SK-N-SH (cell line): ENCODE measurements around the gene ANKMY2. TPM values are rescaled to one million over a fixed set of nuclear protein-coding genes. Genes with fewer than 3 reads are reported as not detected.

Experiments
- CTCF ChIA-PET: fragments of 300-600, 350-600 bp; formaldehyde crosslinking; extraction: SDS; loops from one replicate; lab custom pipeline; 2021; lab: Yijun Ruan, JAX
- POLR2A ChIA-PET: fragments of 350-600 bp; sonication (Branson Sonifier 250); formaldehyde crosslinking; extraction: SDS; loops from one replicate; lab custom pipeline; 2020; ENCODE audit warnings: antibody characterized with exemption, inconsistent platforms; lab: Yijun Ruan, JAX
- DNase-seq: peaks from one replicate; pipeline ENCODE4 v3.0.0; 2012
- H2AFZ ChIP-seq: fragments of 200-600 bp; sonication (generic); 2 replicates; pipeline ENCODE4 v1.8.1; 2016; ENCODE audit warnings: antibody characterized with exemption, mild to moderate bottlenecking, low read depth
- H3F3A ChIP-seq: fragments of 200-600 bp; sonication (generic); replicated peaks from 2 replicates; pipeline ENCODE3; 2016; ENCODE audit warnings: antibody characterized with exemption, mild to moderate bottlenecking; ENCODE audit not compliant: insufficient read depth
- H3K27ac ChIP-seq, 2 experiments: fragments of 200-500 bp in 1 of 2; fragments of 200-600 bp in 1 of 2; sonication (Bioruptor generic) in 1 of 2; sonication (generic), shearing (Covaris generic) in 1 of 2; 2 replicates each; pipeline versions ENCODE4 v1.5.1 to v1.6.1; 2014 to 2016; ENCODE audit warnings: low read depth in 2 of 2, inconsistent platforms in 1 of 2, low read length in 1 of 2, mild to moderate bottlenecking in 1 of 2, mixed read lengths in 1 of 2
- H3K27me3 ChIP-seq: fragments of 200-600 bp; sonication (generic), shearing (Covaris generic); 2 replicates; pipeline ENCODE4 v1.6.1; 2016; ENCODE audit warnings: mixed run types; ENCODE audit not compliant: insufficient read depth
- H3K36me3 ChIP-seq, 2 experiments: fragments of 200-500 bp in 1 of 2; fragments of 200-600 bp in 1 of 2; sonication (Bioruptor generic) in 1 of 2; sonication (generic) in 1 of 2; replicated peaks in 1 of 2; 2 replicates each; pipeline versions ENCODE3 to v1.5.1; 2014 to 2016; ENCODE audit warnings: low read length in 1 of 2, mild to moderate bottlenecking in 1 of 2; ENCODE audit not compliant: insufficient read depth in 2 of 2, control insufficient read depth in 1 of 2
- H3K4me1 ChIP-seq, 2 experiments: fragments of 200-500 bp in 1 of 2; fragments of 200-600 bp in 1 of 2; sonication (Bioruptor generic) in 1 of 2; sonication (generic), shearing (Covaris generic) in 1 of 2; 2 replicates each; pipeline versions ENCODE4 v1.5.1 to v1.6.1; 2014 to 2016; ENCODE audit warnings: low read depth in 1 of 2, low read length in 1 of 2, mixed run types in 1 of 2; ENCODE audit not compliant: insufficient read depth in 2 of 2, control insufficient read depth in 1 of 2
- H3K4me2 ChIP-seq: fragments of 200-600 bp; sonication (generic), shearing (Covaris generic); 2 replicates; pipeline ENCODE4 v1.6.1; 2017; ENCODE audit warnings: mixed run types
- H3K4me3 ChIP-seq, 2 experiments: fragments of 200-500 bp in 1 of 2; fragments of 200-600 bp in 1 of 2; sonication (Bioruptor generic) in 1 of 2; sonication (generic), shearing (Covaris generic) in 1 of 2; 2 replicates each; pipeline versions ENCODE4 v1.5.1 to v1.8.1; 2014 to 2016; ENCODE audit warnings: low read depth in 2 of 2, inconsistent platforms in 1 of 2, low read length in 1 of 2, mild to moderate bottlenecking in 1 of 2, mixed read lengths in 1 of 2, moderate library complexity in 1 of 2
- H3K79me2 ChIP-seq: fragments of 200-600 bp; sonication (generic); 2 replicates; pipeline ENCODE4 v1.8.1; 2017; ENCODE audit warnings: mild to moderate bottlenecking; ENCODE audit not compliant: insufficient read depth
- H3K9ac ChIP-seq: fragments of 200-600 bp; sonication (generic); 2 replicates; pipeline ENCODE4 v1.6.1; 2017; ENCODE audit warnings: mixed run types
- H3K9me2 ChIP-seq: fragments of 200-600 bp; sonication (generic); 2 replicates; pipeline ENCODE4 v1.6.1; 2017; ENCODE audit warnings: mixed run types
- H3K9me3 ChIP-seq: fragments of 200-600 bp; sonication (generic); 2 replicates; pipeline ENCODE4 v1.6.1; 2017; ENCODE audit warnings: mixed run types, mild to moderate bottlenecking, moderate library complexity
- H4K20me1 ChIP-seq: fragments of 200-600 bp; sonication (generic); 2 replicates; pipeline ENCODE4 v1.6.1; 2017; ENCODE audit warnings: mild to moderate bottlenecking, mixed run types; ENCODE audit not compliant: insufficient read depth
- CHD2 ChIP-seq: fragments of 150-350 bp; IDR thresholded peaks from 2 replicates; pipeline ENCODE4 v1.6.1; 2018; ENCODE audit warnings: low read length; ENCODE audit not compliant: partially characterized antibody
- CTCF ChIP-seq: fragments of 200-600 bp; sonication (generic); IDR thresholded peaks from 2 replicates; pipeline ENCODE4 v1.6.1; 2017; ENCODE audit warnings: antibody characterized with exemption, mild to moderate bottlenecking, moderate library complexity
- EP300 ChIP-seq, 2 experiments: IDR thresholded peaks; 2 replicates each; pipeline versions ENCODE4 v1.4.0 to v1.6.1; 2012; ENCODE audit warnings: borderline replicate concordance in 1 of 2, low read depth in 1 of 2, low read length in 1 of 2
- FOXJ3 ChIP-seq: sonication (generic); formaldehyde crosslinking; IDR thresholded peaks from 2 replicates; pipeline ENCODE4 v1.5.1; 2020; ENCODE audit warnings: mild to moderate bottlenecking, missing genetic modification reagents
- NFIC ChIP-seq: IDR thresholded peaks from 2 replicates; pipeline ENCODE4 v1.4.0; 2012; ENCODE audit warnings: borderline replicate concordance
- NRF1 ChIP-seq: IDR thresholded peaks from 2 replicates; pipeline ENCODE4 v1.6.1; 2012; ENCODE audit warnings: low read depth, mild to moderate bottlenecking, low read length
- POLR2AphosphoS5 ChIP-seq: IDR thresholded peaks from 2 replicates; pipeline ENCODE4 v1.6.1; 2012; ENCODE audit warnings: low read depth, low read length
- RAD21 ChIP-seq: IDR thresholded peaks from 2 replicates; pipeline ENCODE4 v1.6.1; 2012; ENCODE audit warnings: mild to moderate bottlenecking, low read length
- RCOR1 ChIP-seq: fragments of 150-350 bp; IDR thresholded peaks from 2 replicates; pipeline ENCODE4 v1.6.1; 2017; ENCODE audit warnings: antibody characterized with exemption, low read length
- TAF1 ChIP-seq: IDR thresholded peaks from 2 replicates; pipeline ENCODE4 v1.6.1; 2012; ENCODE audit warnings: low read depth, mild to moderate bottlenecking, low read length, moderate library complexity, borderline replicate concordance
- TCF12 ChIP-seq: IDR thresholded peaks from 2 replicates; pipeline ENCODE4 v1.4.0; 2012
- WGBS: methylation state at CpG from one replicate; pipeline ENCODE4 v1.1.6; 2017; ENCODE audit warnings: low lambda C conversion rate; 5-methylcytosine and 5-hydroxymethylcytosine counted together
- polyA plus RNA-seq, 3 experiments: library from polyadenylated mRNA; depleted of rRNA; stranded (reverse); fragments of >200 nt; gene quantifications; 2 replicates each; pipeline ENCODE4 v1.2.3, GENCODE V29; 2012
- TF ChIP-seq, protein P1 (sequence below): IDR thresholded peaks from 2 replicates; pipeline ENCODE4 v1.4.0; 2012; ENCODE audit warnings: low read depth
- TF ChIP-seq, protein P2 (sequence below): fragments of 150-350 bp; IDR thresholded peaks from 2 replicates; pipeline ENCODE4 v1.6.1; 2017; ENCODE audit warnings: antibody characterized with exemption, low read length, low read depth, borderline replicate concordance

The ANKMY2 gene
- polyA plus RNA-seq, 1 of the 3 experiments (the other 2 are of a cell fraction): 15.8 TPM

DNA sequence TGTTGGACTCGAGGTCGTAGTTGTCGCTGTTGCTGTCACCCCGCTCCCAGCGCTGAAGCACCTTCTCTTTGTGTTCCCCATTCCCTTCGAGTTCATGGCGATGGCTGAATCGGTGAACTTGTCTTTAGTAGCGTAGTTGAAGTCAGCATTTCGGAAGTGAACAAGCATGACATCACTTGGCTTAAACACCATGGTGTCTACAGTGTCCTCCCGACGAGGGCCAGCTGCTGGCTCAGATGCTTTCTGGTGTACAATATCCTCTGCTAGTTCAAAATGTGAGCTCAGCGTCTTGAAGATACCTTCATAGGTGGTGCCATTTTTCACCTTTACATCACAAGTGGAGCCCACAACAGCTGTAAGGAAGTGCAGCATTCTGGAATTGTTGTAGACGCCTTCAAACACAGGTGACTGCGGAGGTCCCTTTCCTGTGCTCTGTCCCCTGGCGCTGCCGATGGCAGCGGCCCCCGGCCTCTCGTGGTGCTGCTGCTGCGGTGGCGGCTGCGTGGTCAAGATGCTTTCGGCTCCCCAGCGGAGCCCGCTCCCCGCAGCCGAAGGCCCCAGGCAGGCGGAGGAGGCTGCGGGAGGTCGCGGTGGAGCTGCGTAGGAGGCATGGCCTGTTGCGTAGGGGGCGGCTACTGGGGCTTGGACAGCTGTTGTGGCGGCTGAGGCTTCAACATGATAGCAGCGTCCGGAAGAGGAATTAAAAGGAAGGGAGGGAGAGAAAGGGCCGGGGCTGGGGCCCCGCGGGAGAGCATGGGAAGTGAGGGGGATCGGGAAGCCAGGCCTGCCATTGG is 59.3 kb downstream of the ANKMY2 start (continued):
- TF ChIP-seq, protein P1, sequence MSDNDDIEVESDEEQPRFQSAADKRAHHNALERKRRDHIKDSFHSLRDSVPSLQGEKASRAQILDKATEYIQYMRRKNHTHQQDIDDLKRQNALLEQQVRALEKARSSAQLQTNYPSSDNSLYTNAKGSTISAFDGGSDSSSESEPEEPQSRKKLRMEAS: no peak

DNA sequence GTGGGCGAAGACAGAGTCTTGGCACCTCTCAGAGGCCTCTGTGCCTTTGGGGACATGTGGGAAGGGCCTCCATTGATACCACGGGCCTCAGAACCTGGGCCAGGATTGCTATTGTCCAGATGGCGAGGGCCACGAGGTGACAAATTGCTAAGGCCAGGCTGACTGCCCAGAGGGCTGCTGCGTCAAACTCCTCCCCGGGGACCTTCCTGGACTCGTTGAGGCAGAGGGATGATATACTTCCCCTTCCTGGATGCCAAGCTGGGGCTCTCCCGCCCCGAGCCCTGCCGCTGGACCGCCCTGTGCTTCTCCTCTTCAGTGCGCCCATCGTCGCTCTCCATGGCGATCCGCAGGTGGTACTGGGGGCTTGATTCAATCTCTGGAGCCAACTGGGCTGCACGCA is 60.0 kb downstream of the ANKMY2 start:
- no peak overlapping the region for H2AFZ ChIP-seq
- no peak overlapping the region for H3K4me2 ChIP-seq
- H3K4me3 ChIP-seq: no peak overlapping the region
- TF ChIP-seq, protein P1: no peak
- TF ChIP-seq, protein P2, sequence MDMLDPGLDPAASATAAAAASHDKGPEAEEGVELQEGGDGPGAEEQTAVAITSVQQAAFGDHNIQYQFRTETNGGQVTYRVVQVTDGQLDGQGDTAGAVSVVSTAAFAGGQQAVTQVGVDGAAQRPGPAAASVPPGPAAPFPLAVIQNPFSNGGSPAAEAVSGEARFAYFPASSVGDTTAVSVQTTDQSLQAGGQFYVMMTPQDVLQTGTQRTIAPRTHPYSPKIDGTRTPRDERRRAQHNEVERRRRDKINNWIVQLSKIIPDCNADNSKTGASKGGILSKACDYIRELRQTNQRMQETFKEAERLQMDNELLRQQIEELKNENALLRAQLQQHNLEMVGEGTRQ: no peak
- TF ChIP-seq NRF1 (no peak), FOXJ3 (CRISPR knock-in tag) (no peak), RCOR1 (no peak), NFIC (no peak), CTCF (no peak), RAD21 (no peak), CHD2 (no peak), TAF1 (no peak), POLR2AphosphoS5 (no peak), TCF12 (no peak), EP300 (IDR thresholded peaks at IDR 0.05; ENCODE audit: borderline replicate concordance in 1 of 2, low read depth in 1 of 2, low read length in 1 of 2) (no peak)
- no peaks in the 10 kb centered on the region for H3K9me2 ChIP-seq
- no peak overlapping the region for H3K9ac ChIP-seq
- H3K79me2 ChIP-seq: no peaks in the 10 kb centered on the region
- ChIA-PET POLR2A (no interaction called here), CTCF (interaction anchor here (0.6 to 1.6 kb wide), 2 partner anchors 21 to 213 kb away, joined by 4 to 7 read pairs; no protein-coding TSS in a partner anchor)
- H3F3A ChIP-seq: no peaks in the 10 kb centered on the region
- H3K27ac ChIP-seq: no peak overlapping the region
- no peaks in the 10 kb centered on the region for H3K36me3 ChIP-seq
- no peaks in the 10 kb centered on the region for H4K20me1 ChIP-seq
- no peak for DNase-seq
- no peaks in the 10 kb centered on the region for H3K9me3 ChIP-seq
- peaks cover 7 to 12% of the 10 kb centered on the region in 2 experiments; a peak in 3 of 4 replicates for H3K4me1 ChIP-seq
- H3K27me3 ChIP-seq: no peaks in the 10 kb centered on the region
- 85% methylated on average over 14 of the region's 17 CpGs for WGBS
